ENCODE measurements around the gene RHD. TPM values are rescaled to one million over a fixed set of nuclear protein-coding genes. Genes with fewer than 3 reads are reported as not detected.

The RHD gene
- not detected in 2 replicates for total RNA-seq

GRCh38 chr1:25272238-25272637 lies at the start of gene RHD:
TSS of gene RHD (plus strand) at chr1:25272509. CDS start at chr1:25272548, 39 bp downstream.

GRCh38 chr1:25232027-25232865 lies 40.1 kb upstream of the RHD start, which contains the start of gene SYF2:
TSS of gene SYF2 (minus strand) at chr1:25232502. CDS start at chr1:25232467, 35 bp downstream.

GRCh38 chr1:25247024-25247828 lies 25.1 kb upstream of the RHD start, which contains the start of gene RSRP1:
TSS of gene RSRP1 (minus strand) at chr1:25247454. CDS start at chr1:25246963, 491 bp downstream.

DNA sequence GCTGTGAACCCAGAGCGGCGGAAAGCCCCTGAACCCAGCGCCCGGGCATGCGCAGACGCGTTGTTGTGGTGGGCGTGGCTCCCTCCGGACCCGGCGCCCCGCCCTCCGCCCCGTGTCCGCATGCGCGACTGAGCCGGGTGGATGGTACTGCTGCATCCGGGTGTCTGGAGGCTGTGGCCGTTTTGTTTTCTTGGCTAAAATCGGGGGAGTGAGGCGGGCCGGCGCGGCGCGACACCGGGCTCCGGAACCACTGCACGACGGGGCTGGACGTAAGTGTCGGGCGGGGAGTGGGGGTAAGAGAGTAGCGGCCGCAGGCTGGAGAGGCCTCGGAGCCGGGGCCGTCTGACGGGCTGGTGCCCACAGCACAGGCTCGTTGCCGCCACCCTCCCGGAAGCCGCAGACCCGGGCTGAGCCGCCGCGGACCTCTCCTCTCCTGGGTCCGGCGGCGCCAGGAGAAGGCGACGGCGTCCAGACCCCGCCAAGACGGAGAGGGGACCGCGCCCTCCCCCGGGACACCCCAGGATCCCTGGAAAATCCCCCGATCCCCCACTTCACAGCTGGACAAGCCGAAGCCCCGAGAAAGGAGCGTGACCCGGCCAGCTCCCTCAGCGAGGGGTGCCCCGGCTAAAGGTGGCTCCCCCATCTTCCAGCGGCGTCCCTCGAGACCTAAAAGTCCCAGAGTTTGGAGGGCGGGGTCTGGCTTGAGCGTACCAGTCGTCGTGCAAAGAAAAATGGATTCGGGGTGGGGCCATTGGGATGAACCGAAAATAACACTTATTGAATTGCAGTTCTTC lies 66.1 kb downstream of the RHD start, which contains the start of gene TMEM50A:
TSS of gene TMEM50A (plus strand) at position 147 of the 794 bp plus-strand sequence. CDS start 2,153 bp downstream, outside the sequence.

Other genes with a start within 250 kb of the RHD start
- 21.3 TPM in 2 replicates for gene SYF2, start 40.0 kb upstream of the RHD start, total RNA-seq
- 89.6 and 104 TPM in 2 replicates for gene RSRP1, start 25.1 kb upstream of the RHD start, total RNA-seq
- 94.5 and 106 TPM in 2 replicates for gene TMEM50A, start 65.8 kb downstream of the RHD start, total RNA-seq
- gene RHCE, start 148.3 kb downstream of the RHD start, total RNA-seq: 0.61 and 0.65 TPM in 2 replicates
- 20.6 and 21.6 TPM in 2 replicates for gene MACO1, start 158.4 kb downstream of the RHD start, total RNA-seq

All from hair follicle dermal papilla cell (primary cell).